BJ (cell line): Measurements from ENCODE around the gene ELAVL3. TPM values are rescaled to one million over a fixed set of nuclear protein-coding genes. Genes with fewer than 3 reads are reported as not detected.
"Not testable (repeated sequence)": the region's sequence is repeated elsewhere in the genome, so short reads cannot be mapped to it uniquely, and the experiment has no call there.

Experiments used
- CTCF ChIA-PET: fragments of 350-600 bp; formaldehyde crosslinking; extraction: SDS; loops from one replicate; lab custom pipeline; 2021; ENCODE audit warnings: antibody characterized with exemption, inconsistent platforms; lab: Yijun Ruan, JAX
- POLR2A ChIA-PET: fragments of 300-600 bp; sonication (Branson Sonifier 250); formaldehyde crosslinking; extraction: SDS; loops from one replicate; lab custom pipeline; 2021; ENCODE audit warnings: antibody characterized with exemption; lab: Charles Lee
- DNase-seq: peaks from one replicate; pipeline ENCODE4 v3.0.0-alpha.2; 2011; ENCODE audit warnings: low read depth
- H3K27me3 ChIP-seq: 2 replicates; pipeline ENCODE4 v1.6.0; 2011; ENCODE audit warnings: low read length; ENCODE audit not compliant: control insufficient read depth, insufficient read depth
- H3K36me3 ChIP-seq: 2 replicates; pipeline ENCODE4 v1.5.1; 2011; ENCODE audit warnings: low read length; ENCODE audit not compliant: control insufficient read depth, insufficient read depth
- H3K4me3 ChIP-seq: 2 replicates; pipeline ENCODE4 v1.5.1; 2011; ENCODE audit warnings: low read depth, mild to moderate bottlenecking, control low read depth, low read length
- CTCF ChIP-seq: IDR thresholded peaks from 2 replicates; pipeline ENCODE4 v1.5.1; 2011; ENCODE audit warnings: low read depth, mild to moderate bottlenecking, control low read depth, inconsistent platforms, low read length, moderate library complexity; ENCODE audit not compliant: insufficient read depth
- polyA plus RNA-seq: library from polyadenylated mRNA; depleted of rRNA; stranded (reverse); fragments of >200 nt; gene quantifications from 2 replicates; pipeline ENCODE4 v1.2.3, GENCODE V29; 2011

Gene ELAVL3
- polyA plus RNA-seq, 1 experiment = not detected

- ChIA-PET CTCF (interaction anchor here (0.6 to 3.4 kb wide), 13 partner anchors 8 to 408 kb away, joined by 3 to 34 read pairs (median 4); partner anchors contain the start of genes EPOR, RGL3 and SWSAP1), POLR2A (no interaction called here)
- peak overlapping the region; percentile 76 for H3K4me3 ChIP-seq
- TF ChIP-seq CTCF = no peak
- DNase-seq = no peak
- H3K27me3 ChIP-seq = no peaks in the 10 kb centered on the region
- peaks cover 12% of the 10 kb centered on the region for H3K36me3 ChIP-seq
Measured at GRCh38 chr19:11435833-11436313, 45.0 kb downstream of the ELAVL3 start.

- peak; percentile 100 for DNase-seq
- POLR2A ChIA-PET = no interaction called here
- Histone ChIP-seq H3K36me3 (peaks cover 10% of the 10 kb centered on the region), H3K27me3 (no peaks in the 10 kb centered on the region), H3K4me3 (peak within 1 kb of the TSS; percentile 76)
- TF ChIP-seq CTCF = peak; percentile 88
- CTCF ChIA-PET = interaction anchor here (0.6 to 3.4 kb wide), 17 partner anchors 9 to 407 kb away, joined by 3 to 34 read pairs (median 3); partner anchors contain the start of genes CCDC159, EPOR, RGL3 and SWSAP1
Measured at GRCh38 chr19:11435057-11435832, 45.6 kb downstream of the ELAVL3 start, which contains the start of the genes ODAD3 and PRKCSH. Gene ODAD3 (minus strand): TSS chr19:11435121. CDS start chr19:11435016, 105 bp downstream. Gene PRKCSH (plus strand): TSS chr19:11435635. CDS start chr19:11436118, 483 bp downstream.

- Histone ChIP-seq H3K36me3 (peaks cover 9% of the 10 kb centered on the region), H3K4me3 (peak overlapping the region; percentile 44), H3K27me3 (no peaks in the 10 kb centered on the region)
- TF ChIP-seq CTCF = no peak
- ChIA-PET CTCF (interaction anchor here (0.6 to 3.4 kb wide), 12 partner anchors 8 to 140 kb away, joined by 3 to 34 read pairs (median 4); partner anchors contain the start of genes CCDC159, EPOR, RGL3 and SWSAP1), POLR2A (no interaction called here)
- DNase-seq = no peak
Measured at GRCh38 chr19:11434703-11435056, 46.2 kb downstream of the ELAVL3 start.

- H3K27me3 ChIP-seq, POLR2A ChIA-PET, H3K4me3 ChIP-seq, H3K36me3 ChIP-seq, DNase-seq, CTCF ChIA-PET: not testable (repeated sequence)
Measured at GRCh38 chr19:11433526-11433925, 47.3 kb downstream of the ELAVL3 start.

- Histone ChIP-seq H3K4me3 (no peak overlapping the region), H3K27me3 (peaks cover 1% of the 10 kb centered on the region; the same call in 1 of the 2 replicates), H3K36me3 (no peaks in the 10 kb centered on the region)
- DNase-seq = no peak
- CTCF ChIA-PET = interaction anchor here (1.1 kb wide), 1 partner anchor 8 kb away, joined by 3 read pairs; the partner anchor contains the start of gene ODAD3
- POLR2A ChIA-PET = no interaction called here
- TF ChIP-seq CTCF = no peak
Measured at GRCh38 chr19:11426656-11427055, 54.2 kb downstream of the ELAVL3 start.
